Measurements from ENCODE around the gene PLEKHA4. TPM values are rescaled to one million over a fixed set of nuclear protein-coding genes. Genes with fewer than 3 reads are reported as not detected.
"Not testable (repeated sequence)": the region's sequence is repeated elsewhere in the genome, so short reads cannot be mapped to it uniquely, and the experiment has no call there.

The PLEKHA4 gene
- total RNA-seq, 4 donors from 2014 or later: 11.4 to 29.2 (median 18.1) TPM

DNA sequence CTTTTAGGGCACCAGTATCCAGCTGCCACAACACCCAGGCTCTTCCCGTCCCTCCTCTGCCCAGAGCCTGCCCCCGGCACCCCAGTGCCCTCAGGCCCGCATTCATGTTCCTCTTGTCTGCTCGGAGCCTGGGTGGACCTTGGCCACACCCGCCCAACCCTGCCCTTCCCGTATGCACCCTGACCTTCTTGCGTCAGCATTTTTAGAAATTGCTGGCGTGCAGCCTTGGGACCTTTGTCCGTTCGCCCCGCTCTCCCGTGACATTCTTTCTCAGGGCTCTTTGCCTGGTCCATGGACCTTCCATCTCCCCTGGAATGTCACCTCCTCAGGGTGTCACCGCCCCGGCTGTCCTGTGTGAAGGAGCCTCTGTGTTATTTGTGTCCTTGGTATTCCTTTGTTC is 39.3 kb upstream of the PLEKHA4 start:
- peak; percentile 34 for ATAC-seq
- H3K4me3 ChIP-seq: no peak overlapping the region
- H3K27ac ChIP-seq: peak overlapping the region in 3 of 4 donors; percentile 51 to 62 (median 56)
- peaks cover 0 to 9% (median 3%) of the 10 kb centered on the region in 3 donors for H3K4me1 ChIP-seq
- 84 to 100% methylated on average over 2 to 12 of the region's 14 CpGs for WGBS, 2 donors (ENCODE audit: low coverage in 1 of 2)
- no peaks in the 10 kb centered on the region for H3K9me3 ChIP-seq
- H3K36me3 ChIP-seq: peaks cover 0 to 89% of the 10 kb centered on the region in 2 donors
- no peaks in the 10 kb centered on the region for H3K27me3 ChIP-seq
- TF ChIP-seq POLR2A (IDR thresholded peaks at IDR 0.05): no peak
- TF ChIP-seq EP300 (IDR thresholded peaks at IDR 0.05): no peak
- no peak for TF ChIP-seq POLR2AphosphoS5 (IDR thresholded peaks at IDR 0.05)
- TF ChIP-seq, protein P1, sequence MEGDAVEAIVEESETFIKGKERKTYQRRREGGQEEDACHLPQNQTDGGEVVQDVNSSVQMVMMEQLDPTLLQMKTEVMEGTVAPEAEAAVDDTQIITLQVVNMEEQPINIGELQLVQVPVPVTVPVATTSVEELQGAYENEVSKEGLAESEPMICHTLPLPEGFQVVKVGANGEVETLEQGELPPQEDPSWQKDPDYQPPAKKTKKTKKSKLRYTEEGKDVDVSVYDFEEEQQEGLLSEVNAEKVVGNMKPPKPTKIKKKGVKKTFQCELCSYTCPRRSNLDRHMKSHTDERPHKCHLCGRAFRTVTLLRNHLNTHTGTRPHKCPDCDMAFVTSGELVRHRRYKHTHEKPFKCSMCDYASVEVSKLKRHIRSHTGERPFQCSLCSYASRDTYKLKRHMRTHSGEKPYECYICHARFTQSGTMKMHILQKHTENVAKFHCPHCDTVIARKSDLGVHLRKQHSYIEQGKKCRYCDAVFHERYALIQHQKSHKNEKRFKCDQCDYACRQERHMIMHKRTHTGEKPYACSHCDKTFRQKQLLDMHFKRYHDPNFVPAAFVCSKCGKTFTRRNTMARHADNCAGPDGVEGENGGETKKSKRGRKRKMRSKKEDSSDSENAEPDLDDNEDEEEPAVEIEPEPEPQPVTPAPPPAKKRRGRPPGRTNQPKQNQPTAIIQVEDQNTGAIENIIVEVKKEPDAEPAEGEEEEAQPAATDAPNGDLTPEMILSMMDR (IDR thresholded peaks at IDR 0.05): no peak

DNA sequence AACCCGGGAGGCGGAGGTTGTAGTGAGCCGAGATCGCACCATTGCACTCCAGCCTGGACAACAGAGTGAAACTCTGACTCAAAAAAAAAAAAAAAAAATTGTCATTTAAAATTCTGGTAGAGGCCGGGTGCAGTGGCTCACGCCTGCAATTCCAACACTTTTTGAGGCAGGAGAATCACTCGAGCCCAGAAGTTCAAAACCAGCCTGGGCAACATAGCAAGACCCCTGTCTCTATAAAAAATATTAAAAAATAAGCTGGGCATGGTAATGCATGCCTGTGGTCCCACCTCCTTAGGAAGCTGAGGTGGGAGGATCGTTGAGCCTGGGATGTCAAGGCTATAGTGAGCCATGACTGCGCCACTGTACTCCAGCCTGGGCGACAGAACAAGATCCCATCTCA is 37.9 kb upstream of the PLEKHA4 start:
- Histone ChIP-seq H3K27ac (no peak overlapping the region), H3K4me3 (no peak overlapping the region), H3K4me1 (peaks cover 0 to 22% (median 14%) of the 10 kb centered on the region in 3 donors), H3K36me3 (peaks cover 0 to 79% of the 10 kb centered on the region in 2 donors), H3K27me3 (no peaks in the 10 kb centered on the region), H3K9me3 (no peaks in the 10 kb centered on the region)
- no peak for TF ChIP-seq POLR2A (IDR thresholded peaks at IDR 0.05)
- TF ChIP-seq EP300 (IDR thresholded peaks at IDR 0.05): no peak
- TF ChIP-seq, protein P1 (IDR thresholded peaks at IDR 0.05): no peak
- no peak for TF ChIP-seq POLR2AphosphoS5 (IDR thresholded peaks at IDR 0.05)
- ATAC-seq: no peak
- WGBS, 2 donors (ENCODE audit: low coverage in 1 of 2): 94 to 100% methylated on average over 4 to 6 of the region's 10 CpGs

DNA sequence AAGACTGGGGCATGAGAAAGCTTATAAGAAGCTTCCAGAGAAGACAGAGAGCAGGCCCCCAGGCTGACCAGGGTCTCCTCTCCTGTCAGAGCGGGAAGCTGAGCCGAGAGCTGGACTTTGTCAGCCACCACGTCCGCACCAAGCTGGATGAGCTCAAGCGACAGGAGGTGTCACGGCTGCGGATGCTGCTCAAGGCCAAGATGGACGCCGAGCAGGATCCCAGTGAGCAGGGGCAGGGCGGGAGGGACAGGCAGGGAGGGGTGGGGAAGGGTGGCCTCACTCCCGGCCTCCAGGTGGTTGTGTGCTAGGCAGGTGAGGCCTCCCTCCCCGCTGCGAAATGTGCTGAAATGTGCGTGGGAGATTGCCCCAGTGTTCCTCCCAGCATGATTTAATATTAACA is 37.2 kb upstream of the PLEKHA4 start:
- TF ChIP-seq EP300 (IDR thresholded peaks at IDR 0.05) (no peak), POLR2AphosphoS5 (IDR thresholded peaks at IDR 0.05) (no peak), POLR2A (IDR thresholded peaks at IDR 0.05) (no peak)
- TF ChIP-seq, protein P1 (IDR thresholded peaks at IDR 0.05): no peak

DNA sequence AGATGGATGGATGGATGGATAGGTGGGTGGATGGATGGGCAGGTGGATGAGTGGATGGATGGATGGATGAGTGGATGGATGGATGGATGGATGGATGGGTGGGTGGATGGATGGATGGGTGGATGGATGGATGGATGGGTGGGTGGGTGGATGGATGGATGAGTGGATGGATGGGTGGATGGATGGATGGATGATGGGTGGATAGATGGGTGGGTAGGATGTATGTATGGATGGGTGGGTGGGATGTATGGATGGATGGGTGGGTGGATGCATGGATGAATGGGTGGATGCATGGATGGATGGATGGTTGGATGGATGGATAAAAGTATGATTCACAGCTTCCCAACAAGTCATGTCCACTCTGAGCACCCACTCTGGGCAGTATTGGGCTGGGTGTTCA is 35.4 kb upstream of the PLEKHA4 start:
- H3K9me3 ChIP-seq, ATAC-seq, H3K27ac ChIP-seq, H3K27me3 ChIP-seq, H3K4me3 ChIP-seq: not testable (repeated sequence)
- Histone ChIP-seq H3K36me3 (peaks cover 0 to 53% of the 10 kb centered on the region in 2 donors), H3K4me1 (peaks cover 0 to 42% (median 25%) of the 10 kb centered on the region in 3 donors)

More for the DNA sequence above, 37.2 kb upstream of the PLEKHA4 start:
- 97% methylated on average over 6 of the region's 14 CpGs; no CpG with 5 or more reads in 1 of the 2 donors for WGBS, 2 donors (ENCODE audit: low coverage in 1 of 2)
- Histone ChIP-seq H3K4me3 (no peak overlapping the region), H3K27me3 (no peaks in the 10 kb centered on the region), H3K4me1 (peaks cover 0 to 29% (median 20%) of the 10 kb centered on the region in 3 donors), H3K27ac (no peak overlapping the region), H3K36me3 (peaks cover 0 to 72% of the 10 kb centered on the region in 2 donors), H3K9me3 (no peaks in the 10 kb centered on the region)
- ATAC-seq: no peak

DNA sequence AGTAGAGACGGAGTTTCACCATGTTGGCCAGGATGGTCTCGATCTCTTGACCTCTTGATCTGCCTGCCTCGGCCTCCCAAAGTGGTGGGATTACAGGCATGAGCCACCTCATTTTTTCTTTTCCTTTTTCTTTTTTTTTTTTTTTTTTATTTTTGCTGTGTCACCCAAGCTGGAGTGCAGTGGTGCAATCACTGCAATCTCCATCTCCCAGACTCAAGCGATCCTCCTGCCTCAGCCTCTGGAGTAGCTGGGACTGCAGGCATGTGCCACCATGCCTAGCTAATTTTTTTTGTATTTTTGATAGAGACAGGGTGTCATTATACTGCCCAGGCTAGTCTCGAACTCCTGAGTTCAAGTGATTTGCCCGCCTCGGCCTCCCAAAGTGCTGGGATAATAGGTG is 33.9 kb upstream of the PLEKHA4 start:
- H3K36me3 ChIP-seq: peaks cover 0 to 39% of the 10 kb centered on the region in 2 donors
- H3K9me3 ChIP-seq, H3K27ac ChIP-seq, H3K27me3 ChIP-seq, ATAC-seq, H3K4me3 ChIP-seq: not testable (repeated sequence)
- 100% methylated on average over 3 of the region's 7 CpGs; no CpG with 5 or more reads in 1 of the 2 donors for WGBS, 2 donors (ENCODE audit: low coverage in 1 of 2)
- H3K4me1 ChIP-seq: peaks cover 0 to 42% (median 25%) of the 10 kb centered on the region in 3 donors

DNA sequence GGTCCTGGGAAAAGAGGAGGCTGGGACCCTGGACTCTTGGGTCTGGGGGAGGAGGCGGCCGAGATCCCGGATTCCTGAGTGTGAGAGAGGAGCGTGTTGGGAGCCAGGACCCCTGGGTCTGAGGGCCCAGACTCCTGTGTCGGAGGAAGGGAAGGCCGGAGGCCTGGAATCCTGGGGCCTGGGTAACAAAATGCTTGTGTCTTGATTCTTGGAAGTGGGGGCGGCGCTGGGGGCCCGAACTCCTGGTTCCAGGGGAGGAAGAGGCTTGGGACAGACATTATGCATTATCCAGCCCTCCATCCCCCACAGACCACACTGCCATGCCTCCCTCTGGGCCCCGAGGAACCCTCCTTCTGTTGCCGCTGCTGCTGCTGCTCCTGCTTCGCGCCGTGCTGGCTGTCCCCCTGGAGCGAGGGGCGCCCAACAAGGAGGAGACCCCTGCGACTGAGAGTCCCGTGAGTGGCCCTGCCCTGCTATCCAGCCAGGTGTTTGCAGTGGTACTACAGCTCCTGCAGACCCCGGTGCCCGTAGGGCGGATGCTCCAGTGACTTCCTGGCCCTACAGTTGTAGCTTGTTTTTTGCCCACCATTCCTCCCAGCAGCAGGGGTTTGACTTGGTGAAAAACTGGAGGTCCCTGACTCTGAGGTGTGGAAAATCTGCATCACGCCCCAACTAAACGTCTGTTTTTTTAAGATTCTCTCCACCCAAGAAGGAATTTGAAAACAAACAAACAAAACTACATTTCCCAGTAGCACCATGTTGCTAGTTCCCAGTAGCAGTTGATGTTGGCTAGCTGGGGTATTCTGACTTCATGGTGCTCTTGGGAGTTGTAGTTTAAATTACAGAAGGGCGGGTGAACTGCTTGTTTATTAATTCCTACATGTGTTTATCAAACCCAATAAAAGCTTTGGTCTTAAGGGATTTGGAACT is 32.3 kb upstream of the PLEKHA4 start:
- H3K4me1 ChIP-seq: peaks cover 0 to 53% (median 28%) of the 10 kb centered on the region in 3 donors
- H3K9me3 ChIP-seq: no peaks in the 10 kb centered on the region
- TF ChIP-seq POLR2AphosphoS5 (IDR thresholded peaks at IDR 0.05): no peak
- TF ChIP-seq, protein P1 (IDR thresholded peaks at IDR 0.05): no peak
- TF ChIP-seq EP300 (IDR thresholded peaks at IDR 0.05): no peak
- no peak for TF ChIP-seq POLR2A (IDR thresholded peaks at IDR 0.05)
- peak overlapping the region; percentile 70 to 84 for H3K4me3 ChIP-seq
- no peaks in the 10 kb centered on the region for H3K27me3 ChIP-seq
- ATAC-seq: no peak
- H3K27ac ChIP-seq: peak overlapping the region; percentile 79 to 90 (median 88)
- 10 to 13% methylated on average over 4 to 6 of the region's 24 CpGs for WGBS, 2 donors (ENCODE audit: low coverage in 1 of 2)
- peaks cover 0 to 24% of the 10 kb centered on the region in 2 donors for H3K36me3 ChIP-seq

All from gastroesophageal sphincter (tissue), 4 donors.